Epithelial cell of prostate (primary cell): Measurements from ENCODE around the gene FOXO6.

Experiments used
- DNase-seq: peaks from one replicate; pipeline ENCODE4 v3.0.0-alpha.2; 2011; ENCODE audit warnings: low read depth, low spot score
- H3K27ac ChIP-seq: fragments of 450-650 bp; 2 replicates; pipeline ENCODE4 v1.5.1; 2017; ENCODE audit warnings: mild to moderate bottlenecking

Gene FOXO6

DNA sequence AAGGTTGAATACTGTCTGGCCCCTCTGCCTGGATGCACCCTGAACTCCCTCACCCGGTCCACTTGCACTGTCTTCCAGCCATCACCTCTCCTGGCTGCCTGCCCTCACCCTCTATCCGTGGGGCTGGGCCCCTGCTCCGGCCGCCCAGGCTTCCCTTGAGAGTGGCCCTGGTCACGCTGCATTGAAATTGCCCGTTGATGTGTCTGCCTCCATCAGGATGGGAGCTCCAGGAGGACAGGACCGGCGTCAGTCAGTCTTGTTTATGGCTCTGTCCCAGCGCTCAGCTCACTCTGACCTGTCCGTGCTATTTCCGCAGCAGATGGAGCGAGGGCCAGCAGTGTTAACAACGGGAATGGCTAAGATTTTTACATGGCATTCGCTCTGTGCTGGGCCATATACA lies 34.9 kb downstream of the FOXO6 start:
- DNase-seq, result no peak
- H3K27ac ChIP-seq, result no peak overlapping the region

DNA sequence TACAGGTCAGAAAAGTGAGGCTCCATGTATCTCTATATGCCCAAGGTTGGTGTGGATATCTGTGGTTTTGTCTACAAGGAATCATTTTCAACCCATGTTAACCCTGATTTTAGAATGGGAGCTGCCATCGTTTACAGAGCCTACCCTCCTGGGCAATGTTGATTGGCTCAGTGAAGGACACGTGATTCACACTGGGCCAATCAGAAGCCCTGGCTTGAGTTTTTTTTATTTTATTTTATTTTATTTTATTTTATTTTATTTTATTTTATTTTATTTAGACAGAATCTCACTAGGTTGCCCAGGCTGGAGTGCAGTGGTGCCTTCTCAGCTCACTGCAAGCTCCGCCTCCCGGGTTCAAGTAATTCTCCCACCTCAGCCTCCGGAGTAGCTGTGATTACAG lies 35.8 kb downstream of the FOXO6 start:
- H3K27ac ChIP-seq, result no peak overlapping the region
- DNase-seq, result no peak

DNA sequence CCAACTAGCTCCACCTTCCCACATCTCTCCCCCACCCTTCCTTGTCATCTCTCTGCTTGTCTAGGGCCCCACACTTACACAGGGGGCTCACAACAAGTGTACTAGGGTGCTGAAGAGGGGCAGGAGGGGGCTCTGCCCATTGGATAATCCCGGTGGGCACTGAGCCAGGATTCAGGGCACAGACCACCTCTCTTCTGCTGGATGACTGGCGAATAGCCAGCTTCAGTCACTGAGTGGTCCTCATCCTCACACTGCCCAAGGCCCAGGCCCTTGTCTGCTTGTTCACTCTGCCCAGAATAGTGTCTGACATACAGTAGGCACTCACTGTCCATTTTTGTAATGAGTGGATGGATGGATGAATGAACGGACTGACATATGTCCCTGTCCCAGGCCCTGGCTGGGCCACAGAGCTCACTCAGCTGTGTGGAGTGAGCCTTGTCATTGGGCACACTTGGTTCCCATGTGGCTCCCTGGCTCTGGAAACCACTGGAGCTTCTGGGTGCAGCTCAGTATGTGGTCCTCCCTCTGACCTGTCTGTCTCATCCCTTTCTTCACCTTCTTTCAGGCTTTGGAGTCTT lies 36.6 kb downstream of the FOXO6 start:
- H3K27ac ChIP-seq, result no peak overlapping the region
- DNase-seq, result no peak

DNA sequence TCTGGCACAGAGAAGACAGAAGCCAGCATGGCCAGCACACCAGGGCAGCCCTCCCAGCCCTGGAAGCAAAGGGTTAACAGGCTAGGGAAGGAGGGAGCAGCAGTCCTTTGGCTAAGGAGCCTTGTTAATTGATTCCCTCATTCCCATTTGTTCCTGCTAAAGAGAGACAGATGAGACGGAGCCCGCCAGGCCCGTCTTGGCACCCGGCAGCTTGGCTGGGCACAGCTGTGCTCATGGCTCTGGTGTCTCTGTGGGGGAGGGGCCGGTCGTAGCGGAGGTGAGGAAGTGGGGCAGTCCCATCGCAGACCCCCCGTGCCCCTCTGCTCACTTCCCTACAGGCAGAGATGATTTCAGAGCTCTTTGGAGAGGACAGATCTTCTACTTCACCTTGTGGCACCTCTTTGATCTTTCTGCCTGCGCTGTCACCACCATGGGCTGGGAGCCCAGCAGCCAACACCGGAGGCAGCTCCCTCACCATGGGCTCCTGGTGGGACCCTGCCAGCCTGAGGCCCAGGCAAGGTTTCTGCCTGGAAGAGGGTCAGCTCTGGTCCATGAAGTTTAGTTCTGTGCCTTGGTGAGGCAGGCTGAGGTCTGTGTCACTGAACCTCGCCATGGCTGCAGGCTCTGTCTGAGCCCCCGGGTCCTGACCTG lies 38.0 kb downstream of the FOXO6 start:
- H3K27ac ChIP-seq, result no peak overlapping the region
- no peak for DNase-seq

DNA sequence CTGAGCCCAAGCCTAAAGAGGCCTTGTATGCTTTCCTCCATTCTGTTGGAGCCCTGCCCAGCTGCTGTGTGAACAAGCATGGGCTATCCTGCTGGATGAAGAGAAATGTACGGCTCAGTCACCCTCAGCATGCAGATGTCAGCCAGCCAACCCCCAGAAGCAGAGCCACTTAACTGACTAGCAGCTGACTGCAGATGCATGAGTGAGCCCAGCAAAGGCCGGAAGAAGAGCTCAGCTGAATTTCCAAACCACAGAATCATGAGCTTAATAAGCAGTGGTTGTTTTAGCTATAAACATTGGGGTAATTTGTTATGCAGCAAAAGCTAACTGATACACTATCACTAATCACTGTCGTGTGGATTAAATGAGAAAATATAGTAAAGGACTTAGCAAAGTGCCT lies 39.0 kb downstream of the FOXO6 start:
- no peak for DNase-seq
- no peak overlapping the region for H3K27ac ChIP-seq

DNA sequence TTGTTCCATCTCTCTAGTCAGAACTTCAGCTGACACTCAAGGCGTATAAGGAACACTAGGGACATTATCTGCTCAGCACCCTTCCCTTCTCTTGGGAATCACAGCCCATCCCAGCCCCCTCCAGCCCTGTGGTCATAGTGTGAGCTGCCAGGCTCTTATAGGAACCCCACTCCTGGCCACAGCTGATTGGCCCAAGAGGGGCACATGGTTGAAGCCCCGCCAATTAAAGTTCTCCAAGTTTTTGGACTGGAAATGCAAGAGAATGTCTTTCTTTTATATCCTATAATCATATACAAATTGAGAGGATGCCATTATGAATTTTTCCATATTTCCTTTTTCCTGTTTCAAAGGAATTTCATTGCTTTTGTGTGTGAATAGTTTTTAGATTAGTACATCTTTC lies 40.7 kb downstream of the FOXO6 start:
- H3K27ac ChIP-seq, result no peak overlapping the region
- no peak for DNase-seq

DNA sequence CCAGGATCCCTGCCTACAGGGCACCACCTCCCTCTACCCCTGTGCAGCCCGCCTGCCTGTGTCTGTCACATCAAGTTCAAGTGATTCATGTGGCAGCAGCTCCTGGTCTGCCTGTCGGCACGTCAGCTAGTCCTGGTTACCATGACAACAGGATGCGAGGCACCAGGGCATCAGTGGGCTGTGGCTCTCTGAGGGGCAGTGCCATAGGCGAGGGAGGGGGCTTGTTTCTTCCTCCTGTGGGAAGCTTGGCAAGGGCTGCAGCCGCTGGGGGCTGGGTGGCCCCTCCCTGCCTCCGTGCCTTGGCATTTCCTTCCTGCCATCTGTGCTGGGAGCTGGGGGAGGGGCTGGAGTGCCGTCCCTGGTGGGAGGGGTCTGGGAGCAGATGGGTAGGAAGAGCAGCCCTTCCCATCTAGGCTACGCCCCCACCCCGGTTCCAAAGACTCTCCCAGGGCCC lies 43.1 kb downstream of the FOXO6 start:
- H3K27ac ChIP-seq, result no peak overlapping the region
- no peak for DNase-seq

DNA sequence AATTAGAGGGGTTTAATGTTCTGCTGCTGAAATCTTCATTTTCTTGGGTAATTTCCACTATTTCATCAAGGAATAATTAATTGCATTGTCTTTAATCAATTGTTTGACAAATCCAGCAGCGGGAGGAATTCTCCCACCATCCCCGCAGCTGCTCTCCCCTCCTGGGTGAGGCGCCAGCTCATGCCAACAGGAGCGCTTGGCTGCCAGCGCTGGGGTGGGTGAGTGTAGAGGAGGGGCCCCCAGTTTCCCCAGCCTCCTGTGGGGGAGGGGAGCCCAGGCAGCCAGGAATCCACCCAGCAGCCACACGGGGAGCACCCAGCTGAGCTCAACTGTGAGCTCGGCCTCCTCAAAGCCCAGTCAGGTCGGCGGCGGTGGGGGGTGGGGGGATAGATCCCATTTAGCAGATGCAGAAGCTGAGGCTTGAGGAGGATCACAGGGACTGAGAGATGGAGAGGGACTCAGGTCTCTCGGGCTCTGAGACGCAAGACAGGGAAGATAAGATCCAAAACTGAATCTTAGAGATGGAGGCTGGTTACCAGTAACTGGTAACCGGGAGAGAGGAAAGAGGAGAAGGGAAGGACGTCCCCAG lies 46.5 kb downstream of the FOXO6 start:
- no peak overlapping the region for H3K27ac ChIP-seq
- no peak for DNase-seq

DNA sequence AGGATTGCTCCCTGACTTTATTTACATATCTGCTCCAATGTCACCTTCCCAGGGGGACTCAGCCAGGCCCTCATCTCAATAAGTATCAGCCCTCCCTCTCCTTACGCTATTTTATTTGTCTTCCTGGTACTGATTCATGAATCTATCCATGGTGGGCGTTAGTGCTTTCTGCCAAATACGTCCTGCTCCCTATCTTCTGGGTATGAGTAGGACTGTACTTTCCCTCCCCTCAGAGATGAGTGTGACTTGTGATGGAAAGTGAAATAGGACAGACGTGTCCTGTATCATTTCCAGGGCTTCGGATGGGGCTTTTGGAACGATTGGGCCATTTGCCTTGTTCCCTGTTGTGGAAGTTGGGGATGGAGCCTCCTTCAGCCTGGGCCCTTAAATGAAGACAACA lies 47.5 kb downstream of the FOXO6 start:
- no peak for DNase-seq
- H3K27ac ChIP-seq, result no peak overlapping the region

DNA sequence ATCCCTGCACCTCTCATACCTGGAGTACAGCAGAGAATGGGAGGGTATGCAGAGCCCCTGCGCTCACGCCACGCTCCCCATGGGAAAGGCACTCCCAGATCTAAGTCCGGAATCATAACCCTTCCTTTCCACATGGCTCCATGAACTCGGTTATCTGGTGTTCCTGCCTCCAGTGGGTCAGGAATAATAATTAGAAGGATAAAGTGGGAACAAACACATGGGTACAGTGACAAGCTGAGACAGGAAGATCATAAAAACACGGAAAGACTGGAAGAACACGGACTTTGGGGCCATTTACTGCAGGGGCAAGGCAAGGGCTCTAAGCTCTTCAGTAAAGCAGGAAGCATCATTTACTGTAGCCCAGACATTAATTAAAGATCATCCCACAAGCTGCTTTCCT lies 48.6 kb downstream of the FOXO6 start:
- no peak overlapping the region for H3K27ac ChIP-seq
- no peak for DNase-seq

DNA sequence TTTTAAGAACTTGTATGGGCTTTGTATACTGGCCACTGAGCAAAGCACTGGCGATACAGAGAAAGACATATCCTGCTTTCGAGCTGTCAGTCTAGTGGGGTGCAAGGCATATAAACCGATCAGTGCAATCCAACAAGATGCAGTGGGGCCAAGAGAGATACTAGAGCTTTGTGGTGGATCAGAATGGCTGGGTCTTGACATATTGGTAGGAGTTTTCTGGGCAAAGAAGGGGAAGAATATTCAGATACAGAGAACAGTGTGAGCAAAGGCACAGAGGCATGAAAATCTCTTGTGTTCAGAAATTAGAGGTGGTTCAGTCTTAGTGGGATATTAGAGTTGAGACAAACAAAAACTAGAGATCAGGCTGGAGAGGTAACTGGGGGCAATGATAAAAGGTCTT lies 49.2 kb downstream of the FOXO6 start:
- H3K27ac ChIP-seq, result no peak overlapping the region
- no peak for DNase-seq

DNA sequence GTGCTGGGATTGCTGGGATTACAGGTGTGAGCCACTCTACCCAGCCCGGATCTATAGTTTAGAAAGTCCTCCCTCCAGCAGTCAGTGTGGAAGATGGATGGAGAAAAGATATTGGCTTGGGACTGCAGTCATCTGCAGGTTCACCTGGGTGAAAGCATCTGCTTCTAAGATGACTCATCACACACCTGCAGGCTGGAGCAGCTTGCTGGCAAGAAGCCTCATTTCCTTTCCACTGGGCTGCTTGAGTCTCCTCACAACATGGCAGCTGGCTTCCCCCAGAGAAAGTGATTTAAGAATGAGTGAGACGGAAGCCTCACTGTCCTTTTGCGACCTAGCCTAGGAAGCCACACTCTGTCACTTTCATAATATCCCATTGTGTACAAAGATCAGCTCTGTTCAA lies 50.0 kb downstream of the FOXO6 start:
- peak; percentile 60 for DNase-seq
- H3K27ac ChIP-seq, result no peak overlapping the region

DNA sequence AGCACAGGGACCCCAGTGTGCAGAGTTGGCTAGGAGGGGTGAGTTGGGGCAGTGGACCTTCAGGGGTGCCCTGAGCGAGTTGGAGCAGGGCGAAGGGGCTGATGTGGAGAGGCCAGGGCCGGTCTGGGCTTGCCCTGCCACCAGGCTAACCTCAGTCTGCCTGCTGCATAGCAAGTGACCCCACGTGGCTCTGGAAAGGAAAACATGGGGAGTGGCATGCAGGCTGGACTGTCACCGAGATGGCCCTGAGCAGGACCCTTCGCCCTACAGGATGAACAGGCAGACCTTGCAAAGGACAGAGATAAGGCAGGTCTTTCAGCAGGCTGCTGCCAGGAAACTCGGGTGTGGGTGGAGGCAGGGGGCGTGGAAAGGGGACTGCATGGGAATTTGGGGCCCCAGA lies 51.5 kb downstream of the FOXO6 start:
- H3K27ac ChIP-seq, result no peak overlapping the region
- DNase-seq, result no peak

DNA sequence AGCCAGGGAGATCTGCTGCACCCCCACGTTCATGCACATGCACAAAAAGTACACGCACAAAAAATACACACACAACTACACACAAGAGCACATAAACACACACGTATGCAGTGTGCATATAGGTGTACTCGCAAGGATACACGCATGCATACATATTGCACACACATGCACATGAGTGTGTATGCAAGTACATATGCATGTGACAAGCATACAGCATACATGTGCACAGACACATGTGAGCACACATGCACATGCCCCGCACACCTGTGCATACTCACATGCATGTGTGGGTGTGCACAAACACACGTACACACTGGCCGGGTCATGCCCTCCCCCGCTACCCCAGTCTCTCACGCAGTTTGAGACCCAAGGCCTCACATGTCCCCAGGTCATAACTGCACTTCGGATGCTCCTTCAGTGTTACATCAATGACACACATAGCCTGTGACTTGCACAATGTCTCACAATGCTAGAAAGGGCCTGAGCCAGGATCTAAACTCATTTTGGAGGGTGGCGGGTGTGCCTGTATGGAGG lies 52.6 kb downstream of the FOXO6 start:
- DNase-seq, result no peak
- H3K27ac ChIP-seq, result no peak overlapping the region

DNA sequence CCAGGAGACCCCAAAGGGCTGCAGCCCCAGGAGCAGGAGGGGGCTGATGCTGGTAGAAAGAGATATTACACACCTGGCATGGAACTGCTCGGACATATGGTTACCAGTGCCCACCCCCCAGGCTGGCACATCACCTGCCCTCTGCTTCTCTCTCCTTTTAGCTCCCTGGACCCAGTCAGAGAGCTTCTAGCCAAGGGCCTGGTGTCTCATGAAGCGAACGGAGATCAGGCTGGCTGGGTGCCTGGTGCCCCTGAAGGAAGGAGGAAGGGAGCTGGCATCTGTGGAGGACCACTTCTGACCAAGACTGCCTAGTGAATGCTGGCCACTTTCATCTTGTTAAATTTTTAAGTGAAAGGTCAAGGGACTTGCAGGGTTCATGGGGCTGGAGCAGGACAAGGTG lies 53.1 kb downstream of the FOXO6 start:
- no peak overlapping the region for H3K27ac ChIP-seq
- DNase-seq, result no peak

DNA sequence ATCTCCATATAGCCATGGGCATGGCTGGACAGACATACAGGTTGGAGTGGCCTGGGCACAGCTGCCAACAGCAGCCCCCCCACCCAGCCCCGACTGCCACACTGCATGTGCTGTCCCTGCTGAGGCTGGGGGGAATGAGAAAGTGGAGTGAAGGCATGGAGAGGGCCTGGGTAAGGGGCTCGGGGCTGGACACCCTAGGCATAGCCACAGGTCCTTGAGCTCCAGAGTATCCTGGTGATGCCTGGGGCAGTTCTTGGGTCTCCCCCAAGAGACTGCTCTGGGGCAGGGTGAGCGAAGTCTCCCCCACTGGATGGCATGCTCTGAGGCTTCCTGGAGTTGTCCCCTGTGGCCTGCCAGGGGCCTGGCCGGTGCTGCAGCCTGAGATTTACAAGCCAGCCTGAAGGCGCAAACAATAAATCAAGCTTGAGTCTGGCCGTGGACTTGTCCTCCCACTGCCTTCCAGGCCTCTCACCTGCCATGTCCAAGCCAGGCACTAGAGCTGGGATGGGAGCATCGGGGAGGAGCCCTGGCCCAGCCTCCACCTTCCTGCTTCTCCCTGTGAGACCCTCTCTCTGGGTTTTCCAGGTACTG lies 53.6 kb downstream of the FOXO6 start:
- H3K27ac ChIP-seq, result no peak overlapping the region
- DNase-seq, result no peak

DNA sequence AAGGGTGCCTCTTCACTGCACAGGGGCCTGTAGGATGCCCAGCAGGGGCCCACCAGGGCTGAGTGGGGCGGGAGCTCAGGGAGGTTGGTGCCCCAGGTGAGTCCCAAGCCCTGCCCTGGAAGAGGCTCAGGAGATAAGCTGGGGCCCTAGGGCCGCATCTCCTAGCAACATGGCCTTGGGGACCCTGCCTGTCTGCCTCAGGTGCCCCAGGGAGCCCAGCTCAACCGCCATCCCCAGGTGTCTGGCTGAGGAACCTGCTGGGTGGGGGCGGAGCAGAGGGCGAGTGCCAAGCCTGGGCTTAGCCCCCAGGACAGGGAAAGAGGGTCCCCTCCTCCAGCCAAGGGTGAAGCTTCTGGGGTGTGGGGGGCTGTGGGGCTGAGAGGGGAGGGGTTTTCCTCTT lies 54.8 kb downstream of the FOXO6 start:
- H3K27ac ChIP-seq, result no peak overlapping the region
- no peak for DNase-seq

DNA sequence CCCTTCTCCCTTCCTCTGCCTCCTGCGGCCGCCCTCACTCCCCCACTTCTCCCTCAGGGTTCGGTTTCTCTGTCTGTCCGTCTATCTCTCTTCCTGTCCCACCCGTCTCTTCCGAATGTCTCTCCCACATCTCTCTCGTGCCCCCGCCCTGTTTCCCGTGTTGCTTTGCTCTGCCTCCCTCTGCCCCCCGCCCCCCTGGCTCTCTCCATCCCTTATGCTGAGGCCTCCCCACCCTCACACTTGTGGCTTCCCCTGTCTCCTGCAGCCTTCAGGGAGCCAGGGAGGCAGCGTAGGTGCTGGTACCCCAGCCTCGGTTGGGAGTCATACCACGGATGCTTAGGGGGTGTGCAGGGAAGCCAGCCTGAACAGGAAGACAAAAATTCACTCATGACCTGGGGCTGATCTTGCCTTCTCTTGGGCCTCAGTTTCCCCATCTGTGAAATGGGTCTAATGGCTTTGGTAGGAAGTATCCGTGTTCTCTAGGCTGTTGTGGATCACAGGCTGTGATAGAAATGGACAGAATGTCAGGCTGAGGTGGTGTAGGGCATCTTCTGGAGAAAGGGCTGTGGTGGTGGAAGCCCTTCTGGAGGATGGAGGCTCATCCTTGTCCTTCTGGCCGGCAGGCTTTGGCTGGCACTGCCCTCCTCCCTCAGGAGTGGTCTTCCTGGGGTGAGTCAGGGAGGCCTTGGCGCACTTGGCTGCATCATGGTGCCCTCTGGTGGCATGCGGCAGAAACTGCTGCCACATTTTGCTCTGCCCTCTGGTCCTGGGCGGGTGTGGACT lies 55.5 kb downstream of the FOXO6 start:
- no peak overlapping the region for H3K27ac ChIP-seq
- no peak for DNase-seq

DNA sequence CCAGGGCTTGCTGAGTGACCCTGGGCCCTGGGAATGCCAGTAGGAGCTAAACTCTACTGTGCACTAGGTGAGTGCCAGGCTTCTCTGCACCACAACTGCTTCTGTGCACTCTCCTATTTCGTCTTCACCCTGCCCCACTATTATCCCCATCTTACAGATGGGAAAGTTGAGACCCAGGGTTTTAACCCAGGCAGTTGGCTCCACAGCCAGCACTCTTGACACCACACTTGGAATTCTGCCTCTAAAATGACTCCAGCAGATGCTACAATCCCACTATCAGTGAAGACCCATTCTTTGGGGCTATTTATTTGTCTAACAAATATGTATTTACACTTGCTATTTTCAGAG lies 56.1 kb downstream of the FOXO6 start:
- H3K27ac ChIP-seq, result no peak overlapping the region
- no peak for DNase-seq

DNA sequence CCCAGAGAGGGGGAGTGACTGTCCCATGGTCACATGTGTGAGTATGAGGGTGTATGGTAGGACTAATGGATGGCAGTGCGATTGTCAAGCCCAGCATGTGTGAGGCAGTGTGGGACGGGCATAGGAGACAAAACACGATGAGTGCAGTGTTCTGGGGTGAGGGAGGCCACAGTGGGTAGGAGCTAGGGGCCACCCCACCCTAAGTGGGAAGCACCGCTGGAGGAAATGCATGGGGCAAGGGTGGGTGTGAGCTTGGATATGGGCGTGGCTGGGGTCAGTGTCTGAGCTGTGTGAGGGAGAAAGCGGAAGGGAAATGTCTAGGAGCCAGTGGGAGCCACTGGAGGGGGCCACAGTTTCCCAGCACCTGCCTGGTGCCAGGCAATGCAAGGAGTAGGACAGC lies 56.5 kb downstream of the FOXO6 start:
- H3K27ac ChIP-seq, result peak overlapping the region; percentile 87

More for the DNA sequence above, 56.5 kb downstream of the FOXO6 start:
- DNase-seq, result no peak
